ENCODE results near the gene SORCS2.

SORCS2 gene

DNA sequence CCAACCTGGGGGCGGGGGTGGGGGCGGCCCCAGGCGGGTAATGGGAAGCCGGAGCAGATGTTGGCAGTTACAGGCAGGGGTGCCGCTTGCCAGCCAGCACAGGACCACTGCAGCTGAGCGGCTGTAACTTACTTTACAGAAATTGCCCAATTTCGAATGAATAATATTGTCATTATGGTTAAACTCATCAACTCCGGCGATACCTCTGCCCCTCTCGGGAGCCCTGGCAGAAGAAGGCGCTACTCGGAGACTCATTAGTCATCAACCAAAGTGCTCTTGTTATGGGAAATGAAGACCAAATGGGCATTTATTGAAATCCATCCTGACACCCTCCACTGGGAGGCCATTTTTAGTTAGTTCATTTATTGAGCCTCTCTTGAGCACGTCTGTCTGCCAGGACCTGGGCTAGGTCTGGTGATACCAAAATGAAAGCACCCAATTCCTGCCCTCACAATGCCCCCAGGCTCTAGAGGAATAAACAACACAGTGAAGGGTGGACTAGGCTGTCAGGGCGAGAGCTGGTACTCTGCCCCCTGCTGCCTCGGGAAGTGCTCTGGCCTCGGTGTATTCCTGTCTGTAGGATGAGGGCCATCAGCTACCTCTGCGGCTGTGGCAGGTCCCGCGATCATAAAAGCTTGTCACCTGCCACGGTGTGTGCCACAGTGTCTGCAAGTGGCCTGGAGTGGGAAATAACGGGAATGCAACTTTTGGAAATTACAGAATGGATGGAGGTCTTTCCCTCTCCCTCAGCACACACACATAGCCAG is 401.5 kb downstream of the SORCS2 start:
- Histone ChIP-seq H2AFZ (ENCODE audit: insufficient read depth, low read length, poor library complexity) (no peak overlapping the region), H2AK5ac (ENCODE audit: low read length) (no peak overlapping the region), H3K4me1 (ENCODE audit: control insufficient read depth in 1 of 2, insufficient read depth in 2 of 2, low read length in 2 of 2) (no peaks in the 10 kb centered on the region), H3K14ac (ENCODE audit: low read length) (no peak overlapping the region), H3K27me3 (ENCODE audit: insufficient read depth, low read length) (no peaks in the 10 kb centered on the region), H3K79me2 (ENCODE audit: control insufficient read depth, insufficient read depth, low read length, poor library complexity) (no peaks in the 10 kb centered on the region), H3K23ac (ENCODE audit: low read length) (no peak overlapping the region), H3K18ac (ENCODE audit: low read length) (no peak overlapping the region), H2BK120ac (ENCODE audit: insufficient read depth, low read length, poor library complexity) (no peak overlapping the region), H3K9me3 (ENCODE audit: insufficient read depth, low read depth, low read length) (peaks cover 1% of the 10 kb centered on the region), H3K27ac (ENCODE audit: low read depth, low read length) (no peak overlapping the region), H4K12ac (ENCODE audit: low read depth, low read length) (no peak overlapping the region), H3K4ac (ENCODE audit: low read depth, low read length) (no peak overlapping the region), H4K91ac (ENCODE audit: low read depth, low read length) (no peak overlapping the region), H3K4me3 (ENCODE audit: low read depth, low read length) (no peak overlapping the region), H3K9ac (ENCODE audit: low read length) (no peak overlapping the region), H3K4me2 (ENCODE audit: low read length) (no peak overlapping the region), H2BK12ac (ENCODE audit: low read length) (no peak overlapping the region), H3K36me3 (ENCODE audit: control insufficient read depth in 1 of 2, insufficient read depth in 2 of 2, low read length in 2 of 2) (no peaks in the 10 kb centered on the region), H2BK5ac (ENCODE audit: low read depth, low read length, poor library complexity) (no peak overlapping the region), H3K79me1 (ENCODE audit: low read length) (no peaks in the 10 kb centered on the region), H4K8ac (ENCODE audit: low read depth, low read length) (no peak overlapping the region)
- WGBS (ENCODE audit: extremely low coverage, insufficient coverage, insufficient read length), result no CpG with 5 or more reads among the region's 21 CpGs
- DNase-seq, result no peak

DNA sequence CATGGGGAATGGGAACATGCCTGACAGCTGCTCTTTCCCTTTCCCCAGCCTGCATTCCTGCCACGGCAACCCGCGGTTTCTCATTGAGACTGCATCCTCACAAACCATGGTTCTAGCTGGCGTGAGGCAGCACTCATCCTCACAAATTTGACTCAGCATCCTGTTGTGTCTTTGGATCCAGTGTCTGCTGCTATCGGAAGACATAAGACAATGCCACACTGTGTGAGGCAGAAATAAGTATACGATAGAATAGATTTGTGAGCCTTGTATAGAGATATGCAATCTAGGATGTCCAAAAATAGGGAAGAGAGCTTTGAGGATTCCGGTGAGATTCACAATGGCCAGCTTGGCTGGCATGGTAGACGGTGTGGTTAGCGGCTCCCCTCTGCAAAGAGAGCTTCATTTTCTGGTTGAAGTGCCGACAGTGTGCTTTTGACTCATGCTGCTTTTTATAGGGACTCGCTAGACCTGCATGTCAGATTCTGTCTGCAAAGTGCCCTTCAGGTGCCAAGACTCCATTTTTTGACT is 403.7 kb downstream of the SORCS2 start:
- Histone ChIP-seq H3K9me3 (ENCODE audit: insufficient read depth, low read depth, low read length) (peaks cover 5% of the 10 kb centered on the region), H3K79me2 (ENCODE audit: control insufficient read depth, insufficient read depth, low read length, poor library complexity) (no peaks in the 10 kb centered on the region), H3K14ac (ENCODE audit: low read length) (no peak overlapping the region), H3K4me3 (ENCODE audit: low read depth, low read length) (no peak overlapping the region), H4K8ac (ENCODE audit: low read depth, low read length) (no peak overlapping the region), H2AK5ac (ENCODE audit: low read length) (no peak overlapping the region), H3K18ac (ENCODE audit: low read length) (no peak overlapping the region), H4K91ac (ENCODE audit: low read depth, low read length) (no peak overlapping the region), H3K4ac (ENCODE audit: low read depth, low read length) (no peak overlapping the region), H3K9ac (ENCODE audit: low read length) (no peak overlapping the region), H3K4me2 (ENCODE audit: low read length) (no peak overlapping the region), H3K27me3 (ENCODE audit: insufficient read depth, low read length) (no peaks in the 10 kb centered on the region), H4K12ac (ENCODE audit: low read depth, low read length) (no peak overlapping the region), H3K36me3 (ENCODE audit: control insufficient read depth in 1 of 2, insufficient read depth in 2 of 2, low read length in 2 of 2) (no peaks in the 10 kb centered on the region), H2BK12ac (ENCODE audit: low read length) (no peak overlapping the region), H2AFZ (ENCODE audit: insufficient read depth, low read length, poor library complexity) (no peak overlapping the region), H3K4me1 (ENCODE audit: control insufficient read depth in 1 of 2, insufficient read depth in 2 of 2, low read length in 2 of 2) (no peaks in the 10 kb centered on the region), H2BK5ac (ENCODE audit: low read depth, low read length, poor library complexity) (no peak overlapping the region), H3K23ac (ENCODE audit: low read length) (no peak overlapping the region), H3K27ac (ENCODE audit: low read depth, low read length) (no peak overlapping the region), H2BK120ac (ENCODE audit: insufficient read depth, low read length, poor library complexity) (no peak overlapping the region), H3K79me1 (ENCODE audit: low read length) (no peaks in the 10 kb centered on the region)
- WGBS (ENCODE audit: extremely low coverage, insufficient coverage, insufficient read length), result no CpG with 5 or more reads among the region's 11 CpGs
- DNase-seq, result no peak

DNA sequence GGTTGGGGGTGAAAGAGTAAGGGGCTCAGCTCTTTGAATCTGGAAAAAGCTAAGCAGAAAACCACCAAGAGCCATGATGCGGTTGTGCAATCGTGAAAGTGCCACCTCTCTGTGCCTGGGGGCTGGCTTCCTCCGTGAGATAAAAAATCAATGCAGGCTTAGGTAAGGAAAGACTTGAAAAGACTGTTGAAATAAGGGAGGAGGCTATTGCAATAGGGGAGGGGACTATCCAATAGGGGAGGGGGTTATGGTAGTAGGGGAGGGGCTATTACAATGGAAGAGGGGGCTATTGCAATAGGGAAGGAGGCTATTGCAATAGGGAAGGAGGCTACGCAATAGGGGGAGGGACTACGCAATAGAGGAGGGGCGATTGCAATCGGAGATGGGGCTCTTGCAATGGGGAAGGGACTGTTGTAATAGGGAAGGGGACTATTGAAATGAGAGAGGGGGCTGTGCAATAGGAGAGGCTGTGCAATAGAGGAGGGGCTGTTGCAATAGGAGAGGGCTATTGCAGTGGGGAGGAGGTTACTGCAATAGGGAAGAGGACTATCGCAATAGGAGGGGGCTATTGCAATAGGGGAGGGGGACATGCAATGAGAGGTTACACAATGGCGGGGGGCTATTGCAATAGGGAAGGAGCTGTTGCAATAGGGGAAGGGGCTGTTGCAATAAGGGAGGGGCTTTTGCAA is 404.7 kb downstream of the SORCS2 start:
- Histone ChIP-seq H3K4me3 (ENCODE audit: low read depth, low read length) (no peak overlapping the region), H3K14ac (ENCODE audit: low read length) (no peak overlapping the region), H2AK5ac (ENCODE audit: low read length) (no peak overlapping the region), H3K18ac (ENCODE audit: low read length) (no peak overlapping the region), H4K12ac (ENCODE audit: low read depth, low read length) (no peak overlapping the region), H4K91ac (ENCODE audit: low read depth, low read length) (no peak overlapping the region), H4K8ac (ENCODE audit: low read depth, low read length) (no peak overlapping the region), H3K4me1 (ENCODE audit: control insufficient read depth in 1 of 2, insufficient read depth in 2 of 2, low read length in 2 of 2) (no peaks in the 10 kb centered on the region), H3K79me2 (ENCODE audit: control insufficient read depth, insufficient read depth, low read length, poor library complexity) (no peaks in the 10 kb centered on the region), H3K9me3 (ENCODE audit: insufficient read depth, low read depth, low read length) (peaks cover 3% of the 10 kb centered on the region), H3K9ac (ENCODE audit: low read length) (no peak overlapping the region), H3K4ac (ENCODE audit: low read depth, low read length) (no peak overlapping the region), H3K27ac (ENCODE audit: low read depth, low read length) (no peak overlapping the region), H3K23ac (ENCODE audit: low read length) (no peak overlapping the region), H2BK12ac (ENCODE audit: low read length) (no peak overlapping the region), H3K27me3 (ENCODE audit: insufficient read depth, low read length) (no peaks in the 10 kb centered on the region), H3K79me1 (ENCODE audit: low read length) (no peaks in the 10 kb centered on the region), H2BK120ac (ENCODE audit: insufficient read depth, low read length, poor library complexity) (no peak overlapping the region), H3K4me2 (ENCODE audit: low read length) (no peak overlapping the region), H3K36me3 (ENCODE audit: control insufficient read depth in 1 of 2, insufficient read depth in 2 of 2, low read length in 2 of 2) (no peaks in the 10 kb centered on the region), H2BK5ac (ENCODE audit: low read depth, low read length, poor library complexity) (no peak overlapping the region), H2AFZ (ENCODE audit: insufficient read depth, low read length, poor library complexity) (no peak overlapping the region)
- WGBS (ENCODE audit: extremely low coverage, insufficient coverage, insufficient read length), result no CpG with 5 or more reads among the region's 9 CpGs
- DNase-seq, result peak in 1 of 2 donors; percentile 31

DNA sequence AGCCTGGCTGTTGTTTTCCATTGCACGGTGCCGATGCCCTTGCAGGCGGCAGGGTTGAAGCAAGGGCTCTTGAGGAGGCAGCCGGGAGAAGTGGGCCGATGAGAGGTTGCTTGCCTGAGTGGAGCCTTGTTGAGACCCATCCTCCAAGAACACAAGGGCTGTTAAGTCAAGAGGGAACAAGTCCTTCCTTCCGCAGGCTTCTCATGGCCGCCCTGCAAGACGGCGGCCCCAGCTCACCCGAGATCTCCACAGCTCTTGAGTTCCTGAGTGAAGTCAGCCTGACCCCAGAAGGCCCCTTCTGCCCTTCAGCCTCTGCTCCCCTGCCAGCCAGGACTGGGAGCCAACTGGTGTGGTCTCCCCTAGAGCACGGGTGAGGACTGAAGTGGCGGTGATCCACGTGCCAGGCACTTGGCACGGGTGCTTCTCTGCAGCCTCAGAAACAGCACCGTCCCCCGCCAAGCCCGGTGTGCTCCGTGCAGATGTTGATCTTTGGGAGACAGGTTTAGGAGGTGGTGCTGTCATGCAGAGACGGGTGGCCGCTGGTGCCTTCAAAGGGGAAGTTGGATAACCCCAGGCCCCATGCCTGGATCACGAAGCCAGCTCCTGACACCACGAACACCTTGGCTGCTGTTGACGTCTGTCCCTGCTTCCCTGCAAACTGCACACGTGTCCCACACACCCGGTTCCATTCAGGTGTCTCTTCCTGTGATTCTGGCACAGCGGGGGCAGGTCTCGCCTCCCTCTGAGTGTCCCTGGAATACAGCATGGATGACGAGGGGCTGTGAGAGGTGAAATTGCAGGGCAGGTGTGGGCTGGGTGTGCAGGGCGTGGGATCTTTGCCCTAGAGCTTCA is 406.8 kb downstream of the SORCS2 start:
- Histone ChIP-seq H3K14ac (ENCODE audit: low read length) (no peak overlapping the region), H2AK5ac (ENCODE audit: low read length) (no peak overlapping the region), H3K79me1 (ENCODE audit: low read length) (no peaks in the 10 kb centered on the region), H3K4me3 (ENCODE audit: low read depth, low read length) (no peak overlapping the region), H3K36me3 (ENCODE audit: control insufficient read depth in 1 of 2, insufficient read depth in 2 of 2, low read length in 2 of 2) (no peaks in the 10 kb centered on the region), H3K18ac (ENCODE audit: low read length) (no peak overlapping the region), H2AFZ (ENCODE audit: insufficient read depth, low read length, poor library complexity) (no peak overlapping the region), H3K27me3 (ENCODE audit: insufficient read depth, low read length) (no peaks in the 10 kb centered on the region), H3K4ac (ENCODE audit: low read depth, low read length) (no peak overlapping the region), H3K79me2 (ENCODE audit: control insufficient read depth, insufficient read depth, low read length, poor library complexity) (no peaks in the 10 kb centered on the region), H3K23ac (ENCODE audit: low read length) (no peak overlapping the region), H2BK120ac (ENCODE audit: insufficient read depth, low read length, poor library complexity) (no peak overlapping the region), H2BK5ac (ENCODE audit: low read depth, low read length, poor library complexity) (no peak overlapping the region), H3K9me3 (ENCODE audit: insufficient read depth, low read depth, low read length) (peaks cover 3% of the 10 kb centered on the region), H3K4me1 (ENCODE audit: control insufficient read depth in 1 of 2, insufficient read depth in 2 of 2, low read length in 2 of 2) (no peaks in the 10 kb centered on the region), H4K12ac (ENCODE audit: low read depth, low read length) (no peak overlapping the region), H3K9ac (ENCODE audit: low read length) (no peak overlapping the region), H4K91ac (ENCODE audit: low read depth, low read length) (no peak overlapping the region), H3K4me2 (ENCODE audit: low read length) (no peak overlapping the region), H4K8ac (ENCODE audit: low read depth, low read length) (no peak overlapping the region), H3K27ac (ENCODE audit: low read depth, low read length) (no peak overlapping the region), H2BK12ac (ENCODE audit: low read length) (no peak overlapping the region)
- WGBS (ENCODE audit: extremely low coverage, insufficient coverage, insufficient read length), result no CpG with 5 or more reads among the region's 29 CpGs
- DNase-seq, result no peak

Data from trophoblast cell (in vitro differentiated cells and primary cell).